ENCODE measurements around the gene FBLN7.

DNA sequence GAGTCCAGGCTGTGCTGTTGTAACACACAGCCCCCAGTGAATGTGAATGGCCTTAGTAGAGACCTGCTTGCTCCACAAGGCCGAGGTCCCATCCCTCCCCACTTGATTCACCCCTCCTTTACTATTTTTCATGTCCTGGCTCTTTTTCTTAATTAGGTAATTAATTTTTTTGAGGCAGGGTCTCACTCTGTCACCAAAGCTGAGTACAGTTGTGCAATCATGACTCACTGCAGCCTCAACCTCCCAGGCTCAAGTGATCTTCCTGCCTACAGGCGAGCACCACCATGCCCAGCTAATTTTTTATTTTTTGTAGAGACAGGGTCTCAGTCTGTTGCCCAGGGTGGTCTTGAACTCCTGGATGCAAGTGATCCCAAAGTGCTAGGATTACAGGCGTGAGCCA lies 19.3 kb downstream of the FBLN7 start:
- TF ChIP-seq GATA3 (IDR thresholded peaks at IDR 0.05; ENCODE audit: low read depth, low read length) (no peak), GATA2 (IDR thresholded peaks at IDR 0.05; ENCODE audit: low read depth, low read length) (no peak)

Measured in SH-SY5Y (cell line).